ENCODE data around the gene HMGXB3.

HMGXB3 gene

DNA sequence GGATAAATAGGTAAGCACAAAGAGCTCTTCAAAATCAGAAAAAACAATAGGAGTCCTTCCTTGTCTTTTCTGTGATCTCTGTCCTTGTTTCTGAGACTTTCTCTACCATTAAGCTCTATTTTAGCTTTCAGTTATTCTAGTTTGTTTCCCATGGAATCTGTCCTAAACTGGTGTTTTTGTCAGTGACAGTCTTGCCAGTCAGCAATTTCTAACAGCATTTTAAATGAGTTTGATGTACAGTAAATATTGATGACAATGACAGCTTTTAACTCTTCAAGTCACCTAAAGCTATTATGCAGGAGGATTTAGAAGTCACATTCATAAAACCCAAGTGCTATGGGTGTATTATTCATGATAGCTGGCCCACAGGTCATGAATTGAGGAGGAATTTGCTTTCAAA, 18.0 kb upstream of the HMGXB3 start:
- DNase-seq = no peak

DNA sequence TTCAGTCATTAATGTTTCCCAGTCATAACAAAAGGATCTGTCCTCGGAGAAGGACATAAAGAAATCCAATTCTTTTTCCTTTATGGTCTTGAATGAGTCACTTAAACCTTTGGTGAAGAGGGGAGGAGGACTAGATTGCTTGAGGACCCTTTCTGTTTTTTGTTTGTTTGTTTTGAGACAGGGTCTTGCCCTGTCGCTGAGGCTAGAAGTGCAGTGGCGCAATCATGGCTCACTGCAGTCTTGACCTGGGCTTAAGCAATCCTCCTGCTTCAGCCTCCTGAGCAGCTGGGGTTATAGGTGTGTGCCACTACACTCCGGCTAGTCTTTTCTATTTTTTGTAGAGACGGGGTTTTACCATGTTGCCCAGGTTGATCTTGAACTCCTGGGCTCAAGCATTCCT, 12.4 kb upstream of the HMGXB3 start:
- DNase-seq = no peak

DNA sequence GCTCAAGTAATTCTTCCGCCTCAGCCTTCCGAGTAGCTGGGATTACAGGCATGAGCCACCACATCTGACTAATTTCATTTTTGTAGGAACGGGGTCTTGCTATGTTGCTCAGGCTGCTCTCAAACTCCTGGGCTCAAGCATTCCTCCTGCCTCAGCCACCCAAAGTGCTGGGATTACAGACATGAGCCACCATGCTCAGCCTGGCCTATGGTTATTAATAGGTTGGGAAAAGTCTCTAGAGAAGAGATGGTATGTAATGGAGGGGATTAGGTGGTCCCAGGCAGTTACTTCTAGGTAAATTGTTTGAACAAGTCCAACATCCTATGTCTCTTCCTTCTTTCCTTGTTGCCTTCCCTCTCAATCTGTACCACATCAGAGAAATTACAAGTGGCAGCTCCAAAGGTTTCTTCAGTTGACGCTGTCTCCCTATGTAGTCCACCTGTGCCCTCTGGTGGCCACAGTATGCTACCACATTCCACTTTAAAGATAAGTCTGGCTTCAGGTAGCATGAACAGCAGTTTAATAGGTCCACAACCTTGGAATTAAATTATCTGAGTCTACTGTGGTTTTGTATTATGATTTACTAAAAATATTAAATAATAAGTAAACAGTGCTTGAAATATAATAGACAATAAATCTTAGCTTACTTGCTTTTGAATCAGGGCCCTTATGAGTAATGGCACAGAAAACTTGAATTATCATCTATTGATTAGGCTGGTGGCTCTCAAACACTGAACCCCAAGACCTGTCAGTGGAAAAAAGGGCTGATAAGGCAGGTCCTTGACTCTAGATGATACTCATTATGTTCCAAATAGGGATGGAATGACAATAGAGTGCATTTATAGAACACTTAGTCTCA, 9.8 kb upstream of the HMGXB3 start:
- peak; percentile 78 for DNase-seq

DNA sequence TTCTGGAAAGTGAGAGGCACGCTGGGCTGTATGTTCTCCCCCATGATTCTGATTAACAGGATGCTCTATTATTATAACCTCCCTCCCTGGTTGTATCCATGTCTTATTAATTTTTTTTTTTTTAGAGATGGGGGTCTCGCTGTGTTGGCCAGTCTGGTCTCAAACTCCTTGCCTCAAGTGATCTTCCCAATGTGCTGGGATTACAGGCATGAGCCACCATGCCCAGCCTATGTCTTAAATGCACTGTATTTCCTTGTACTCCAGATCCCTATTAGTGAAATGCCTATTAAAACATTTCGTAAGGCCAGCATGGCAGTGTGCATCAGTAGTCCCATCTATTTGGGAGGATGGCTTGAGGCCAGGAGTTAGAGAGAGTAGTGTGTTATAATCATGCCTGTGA, 7.1 kb upstream of the HMGXB3 start:
- DNase-seq = no peak

DNA sequence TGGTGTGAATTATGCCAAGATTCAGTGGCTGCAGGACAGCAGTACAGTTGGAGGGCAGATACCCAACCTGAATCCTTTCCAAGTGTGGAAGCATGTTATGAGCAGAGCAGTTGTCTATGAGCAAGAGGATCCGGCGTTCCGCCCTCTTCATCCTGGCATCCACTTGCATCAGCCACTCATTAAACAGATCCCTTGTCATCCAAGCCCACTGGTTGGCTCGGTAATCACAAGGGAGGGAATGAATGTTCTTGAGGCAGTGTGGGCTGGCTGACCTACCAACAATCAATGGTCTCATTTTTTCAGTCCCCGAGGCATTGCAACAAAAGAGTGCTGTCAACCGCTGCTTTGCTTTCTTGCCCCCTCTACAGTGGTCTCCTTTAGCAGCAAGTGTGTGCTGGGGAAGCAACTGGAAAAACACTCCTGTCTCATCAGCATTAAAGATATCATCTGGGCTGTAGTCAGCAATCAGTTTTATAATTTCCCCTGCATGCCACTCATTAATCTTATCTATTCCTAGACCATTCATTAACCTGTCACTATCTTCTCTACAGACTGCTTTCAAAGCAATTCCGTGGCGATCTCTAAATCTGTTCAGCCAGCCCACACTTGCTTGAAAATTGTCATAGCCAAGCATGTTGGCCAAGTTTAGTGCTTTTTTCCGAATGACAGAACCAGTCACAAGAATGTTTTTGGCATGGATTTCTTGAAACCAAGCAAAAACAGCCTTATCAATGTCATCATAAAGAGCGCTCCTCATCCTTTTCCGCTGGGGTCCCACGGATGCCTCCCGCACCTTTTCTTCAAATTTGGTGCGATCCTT, 4.9 kb upstream of the HMGXB3 start:
- DNase-seq = no peak

DNA sequence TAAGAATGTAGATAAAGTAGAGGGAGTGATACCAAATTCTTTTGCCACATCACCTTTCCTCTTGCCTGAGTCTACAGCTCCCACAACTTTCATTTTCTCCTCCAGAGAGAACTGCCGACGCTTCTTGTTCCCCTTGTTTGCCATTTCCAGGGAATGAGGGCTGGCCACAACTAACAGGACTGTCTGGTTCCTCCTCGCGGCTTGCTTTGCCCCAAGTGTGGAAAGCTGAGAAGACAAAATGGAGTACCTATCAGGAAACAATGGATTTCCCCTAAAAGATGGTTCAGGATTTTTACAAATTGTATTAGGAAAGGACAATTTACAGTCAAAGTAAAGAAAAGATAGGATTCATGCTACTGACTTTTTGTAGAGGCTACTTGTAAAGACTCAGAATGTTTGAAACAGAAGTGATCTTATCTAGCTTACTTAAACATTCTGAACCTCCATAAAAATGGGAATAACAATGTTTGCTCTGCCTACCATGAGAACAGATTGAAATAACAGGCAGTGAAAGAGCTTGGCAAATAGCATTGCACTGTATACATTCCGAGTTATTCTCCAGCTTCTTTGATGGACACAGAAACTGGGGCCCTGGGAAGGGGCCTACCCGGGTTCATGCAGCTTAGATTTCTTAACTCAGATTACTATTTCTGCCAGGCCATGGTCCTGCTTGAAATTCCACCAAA, 4.2 kb upstream of the HMGXB3 start:
- no peak for DNase-seq

DNA sequence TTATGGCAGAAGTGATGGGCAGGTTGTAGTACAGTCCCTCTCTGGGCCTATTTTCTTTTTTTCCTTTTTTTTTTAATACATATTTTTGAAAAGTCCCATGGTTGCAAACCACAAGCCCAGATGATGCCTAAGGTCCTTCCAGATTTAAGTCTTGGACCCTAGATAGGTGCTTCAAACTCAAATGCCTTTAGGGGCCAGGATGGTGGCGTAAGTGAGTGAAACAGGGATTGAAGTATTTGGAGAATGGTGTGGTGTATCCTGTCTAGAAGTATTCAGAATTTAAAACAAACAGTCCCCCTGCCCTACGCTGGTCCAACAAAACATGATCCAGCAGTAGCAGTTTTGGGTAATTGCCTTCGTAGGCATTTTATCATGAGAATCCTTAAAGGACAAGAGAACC, 2.3 kb upstream of the HMGXB3 start:
- DNase-seq = no peak

DNA sequence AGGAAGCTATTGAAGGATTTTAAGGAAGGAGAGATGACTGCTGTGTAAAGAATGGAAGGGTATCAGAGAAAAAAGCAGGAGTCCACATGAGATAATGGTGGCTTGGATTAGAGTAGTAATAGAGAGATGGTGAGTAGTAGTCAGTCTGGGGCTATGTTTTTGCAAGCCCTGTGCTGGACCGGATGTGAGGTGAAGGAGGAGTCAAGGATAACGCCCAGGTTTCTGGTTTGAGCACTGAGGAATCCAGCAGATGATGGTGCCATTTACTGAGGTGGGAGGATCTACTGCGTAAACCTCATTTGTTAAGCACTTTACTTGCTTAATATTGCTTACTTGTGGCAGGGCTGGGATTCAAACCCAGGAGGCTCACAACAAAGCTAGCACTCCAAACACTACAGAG, 1.2 kb upstream of the HMGXB3 start:
- no peak for DNase-seq

DNA sequence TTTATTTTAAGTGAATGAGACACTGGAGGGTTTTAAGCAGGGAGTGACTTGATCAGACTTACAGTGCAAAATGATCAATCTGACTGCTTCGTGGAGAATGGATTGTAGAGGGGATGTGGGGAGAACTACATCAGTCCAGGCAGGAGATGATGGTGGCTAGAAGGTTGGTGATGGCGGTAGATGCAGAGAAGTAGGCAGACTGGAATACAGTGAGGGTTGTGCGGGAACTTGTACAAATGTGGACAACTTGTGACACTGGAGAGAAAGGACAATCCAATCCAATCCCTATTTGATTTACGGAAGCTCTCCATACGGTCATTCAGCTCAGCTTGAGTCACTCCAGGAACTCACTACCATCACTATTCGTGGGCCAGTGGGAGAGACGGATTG, 678 bp upstream of the HMGXB3 start:
- DNase-seq = no peak

DNA sequence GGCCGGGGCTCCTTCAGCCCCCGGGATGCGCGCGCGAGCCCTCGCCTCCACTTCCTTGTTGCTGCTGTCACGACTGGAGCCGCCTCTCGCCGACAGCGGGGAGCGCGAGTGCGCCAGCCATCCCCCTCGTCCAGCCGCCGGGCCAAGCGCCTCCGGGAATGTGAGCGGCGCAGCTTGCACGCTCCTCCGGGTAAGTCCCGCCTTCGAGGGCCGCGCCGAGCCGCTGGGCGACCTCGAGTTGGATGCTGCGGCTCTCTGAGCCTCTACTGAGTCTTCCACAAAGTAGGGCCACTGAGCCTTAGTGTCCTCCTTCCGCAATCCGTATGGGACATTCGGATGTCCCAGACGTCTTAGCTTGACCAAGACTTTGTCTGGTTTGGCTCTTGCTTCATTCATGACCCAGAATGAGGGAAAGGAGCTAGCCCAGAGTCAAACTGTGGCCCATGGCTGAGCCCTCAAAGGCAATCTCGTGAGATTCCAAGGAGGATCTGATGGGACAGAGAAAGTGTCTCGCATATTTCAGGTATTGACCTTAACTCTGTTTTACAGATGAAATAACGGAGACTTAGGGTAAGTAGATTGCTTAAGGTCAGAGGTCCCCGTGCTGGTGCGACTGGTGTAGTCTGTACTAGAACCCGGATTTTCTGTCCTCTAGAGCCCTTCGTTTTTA, 586 bp downstream of the HMGXB3 start:
- peak; percentile 58 for DNase-seq

DNA sequence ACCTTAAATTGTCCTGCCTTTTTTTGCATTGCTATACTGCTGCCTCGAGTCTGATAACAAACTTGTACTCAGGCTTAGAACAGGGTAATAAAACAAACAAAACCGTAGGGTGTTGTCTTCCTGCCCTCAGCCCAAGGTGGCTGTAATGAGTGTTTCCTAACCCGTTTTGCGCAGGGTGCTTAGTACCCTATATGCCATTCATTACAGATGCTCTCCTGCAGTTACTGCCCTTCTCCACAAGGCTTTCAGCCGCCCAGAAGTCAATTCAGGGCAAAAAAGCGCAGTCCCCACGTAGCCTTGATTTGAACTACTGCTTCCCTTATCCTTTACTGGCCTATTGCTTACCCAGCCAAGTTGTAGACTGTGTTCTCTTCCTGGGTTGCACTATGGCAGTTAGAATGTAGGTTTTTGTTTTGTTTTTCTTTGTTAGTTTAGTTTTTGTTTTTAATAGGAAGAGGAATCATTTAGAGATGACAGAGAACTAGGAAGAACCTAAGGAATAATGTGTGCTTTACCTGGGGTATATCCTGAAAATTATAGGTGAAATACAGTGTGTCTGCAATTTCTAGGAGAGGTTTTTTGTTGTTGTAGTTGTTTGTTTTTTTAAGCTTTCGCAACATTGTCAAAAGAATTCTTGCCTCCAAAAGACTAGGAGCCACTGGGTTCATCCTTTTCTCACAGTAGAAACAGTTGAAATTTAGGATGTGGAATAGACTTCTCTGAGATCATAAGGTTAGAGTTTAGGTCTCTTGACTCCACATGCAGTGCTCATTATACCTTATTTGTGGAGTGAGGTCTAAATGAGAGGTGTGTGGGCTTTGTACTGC, 1.3 kb downstream of the HMGXB3 start:
- peak; percentile 73 for DNase-seq

DNA sequence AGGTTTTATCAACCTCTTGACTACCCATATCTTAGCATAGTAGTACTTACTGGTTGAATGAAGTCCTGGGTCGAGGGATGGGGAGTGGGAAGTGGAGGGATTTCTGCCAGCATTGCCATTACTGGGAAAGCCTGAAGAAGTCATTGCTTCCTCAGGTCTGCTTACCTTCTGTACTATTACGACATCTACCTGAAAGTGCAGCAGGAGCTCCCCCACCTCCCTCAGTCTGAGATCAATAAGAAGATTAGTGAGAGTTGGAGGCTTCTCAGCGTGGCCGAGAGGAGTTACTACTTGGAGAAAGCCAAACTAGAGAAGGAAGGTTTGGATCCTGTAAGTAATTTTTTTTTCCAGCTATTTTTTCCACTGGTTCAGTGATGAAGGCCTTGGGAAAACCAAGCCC, 5.8 kb downstream of the HMGXB3 start:
- DNase-seq = no peak

DNA sequence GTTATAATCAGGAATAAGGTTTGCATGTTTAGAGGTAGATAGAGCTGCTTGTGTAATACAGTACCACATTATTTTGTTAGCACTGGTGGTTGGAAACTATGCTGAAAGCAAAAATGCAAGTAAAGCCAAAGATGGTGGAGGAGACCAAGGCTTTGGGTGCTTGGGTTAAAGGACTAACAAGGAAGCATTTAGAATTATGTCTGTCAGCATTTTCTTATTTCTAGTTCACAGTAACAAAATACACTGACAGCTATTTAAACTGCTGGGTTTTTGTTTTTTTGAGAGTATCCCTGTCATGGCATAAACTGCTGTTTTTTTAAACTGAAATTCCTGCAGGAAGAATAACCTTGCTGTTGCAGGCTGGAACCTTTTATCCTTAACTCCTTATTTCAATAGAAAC, 6.5 kb downstream of the HMGXB3 start:
- no peak for DNase-seq

DNA sequence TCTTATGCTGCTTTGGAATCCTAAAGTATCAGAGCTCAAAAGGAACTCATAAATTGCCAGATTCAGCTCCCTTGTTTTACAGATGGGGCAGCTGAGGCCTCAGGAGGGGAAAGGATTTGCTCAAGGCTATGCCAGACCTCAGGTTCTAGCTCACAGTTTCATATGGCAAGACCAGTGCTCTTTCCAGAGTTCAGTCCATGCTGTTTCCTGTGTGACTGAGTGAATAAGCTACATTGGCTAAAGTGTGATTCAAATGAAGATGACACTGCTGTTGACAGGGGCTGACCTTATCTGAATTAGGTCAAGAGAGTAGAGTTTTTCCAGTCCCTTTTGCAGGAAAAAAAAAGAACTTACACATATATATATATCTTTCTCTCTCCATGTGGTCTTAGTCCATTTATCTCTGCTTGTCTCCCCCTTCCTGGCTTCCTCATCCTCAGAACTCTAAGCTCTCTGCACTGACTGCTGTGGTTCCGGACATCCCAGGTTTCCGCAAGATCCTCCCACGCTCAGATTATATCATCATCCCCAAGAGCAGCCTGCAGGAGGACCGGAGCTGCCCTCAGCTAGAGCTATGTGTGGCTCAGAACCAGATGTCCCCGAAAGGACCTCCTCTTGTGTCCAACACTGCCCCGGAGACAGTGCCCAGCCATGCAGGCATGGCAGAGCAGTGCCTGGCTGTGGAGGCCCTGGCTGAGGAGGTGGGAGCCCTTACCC, 9.3 kb downstream of the HMGXB3 start:
- DNase-seq = no peak

DNA sequence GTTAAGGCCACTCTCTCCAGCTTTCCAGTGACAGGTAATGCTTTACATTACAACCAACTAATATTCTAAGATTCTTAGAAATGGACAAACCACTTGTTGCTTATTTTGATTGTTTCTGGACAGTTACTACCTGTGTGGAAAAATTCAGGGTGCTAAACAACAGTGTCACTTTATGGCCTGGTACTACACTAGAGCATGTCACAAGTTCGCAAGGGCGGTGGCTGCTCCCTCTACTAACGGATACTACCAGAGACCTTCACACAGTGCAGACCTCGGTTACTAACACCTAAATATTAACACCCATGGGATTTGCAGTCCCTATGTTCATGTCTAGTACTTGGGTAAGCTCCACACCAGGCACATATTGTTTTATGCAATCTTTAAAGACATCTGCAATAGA, 13.4 kb downstream of the HMGXB3 start:
- no peak for DNase-seq

DNA sequence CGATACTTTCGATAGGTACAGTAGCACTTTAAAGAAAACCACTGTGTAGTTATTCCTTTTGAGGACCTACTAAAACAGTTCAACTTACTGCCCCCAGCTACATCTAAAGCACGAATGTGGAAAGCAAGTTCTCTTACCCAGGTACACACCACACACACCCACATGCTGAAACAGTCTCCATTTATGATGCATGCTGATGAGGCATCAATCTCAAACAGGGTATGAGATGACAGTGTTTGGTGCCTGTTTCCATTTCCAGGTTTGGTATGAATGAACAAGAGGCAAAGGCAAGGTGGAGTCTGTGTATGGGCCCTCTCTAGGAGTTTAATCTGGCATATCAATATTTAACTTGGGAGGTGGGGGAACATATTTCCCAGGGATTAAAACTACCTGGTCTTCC, 13.9 kb downstream of the HMGXB3 start:
- peak; percentile 8 for DNase-seq

DNA sequence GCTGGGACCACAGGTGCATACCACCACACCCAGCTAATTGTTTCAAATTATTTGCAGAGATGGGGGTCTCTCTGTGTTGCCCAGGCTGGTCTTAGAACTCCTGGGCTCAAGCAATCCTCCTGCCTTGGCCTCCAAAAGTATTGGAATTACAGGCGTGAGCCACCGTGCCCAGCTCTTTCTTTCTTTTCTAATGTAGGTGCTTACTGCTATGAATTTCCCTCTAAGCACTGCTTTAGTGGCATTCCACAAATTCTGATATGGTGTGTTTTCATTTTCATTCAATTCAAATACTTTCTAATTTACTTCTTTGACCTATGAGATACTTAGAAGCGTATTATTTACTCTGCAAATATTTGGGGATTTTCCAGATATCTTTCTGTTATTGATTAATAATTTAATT, 14.9 kb downstream of the HMGXB3 start:
- no peak for DNase-seq

DNA sequence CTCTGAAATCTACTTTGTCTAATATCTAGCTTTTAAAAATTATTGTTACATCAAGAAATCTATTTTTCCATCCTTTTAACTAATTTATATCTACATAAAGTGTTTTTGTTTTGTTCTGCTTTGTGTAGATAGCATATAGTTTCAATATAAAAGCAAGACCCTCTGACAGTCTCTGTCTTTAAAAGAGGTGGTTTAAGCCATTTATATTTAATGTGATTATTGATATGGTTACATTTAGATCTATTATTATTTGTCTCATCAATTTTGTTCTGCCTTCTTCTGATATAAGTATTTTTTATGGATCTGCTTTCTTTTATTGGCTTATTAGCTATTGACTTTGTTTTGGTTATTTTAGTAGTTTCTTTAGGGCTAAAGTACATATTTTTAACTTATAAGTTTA, 16.0 kb downstream of the HMGXB3 start:
- no peak for DNase-seq

DNA sequence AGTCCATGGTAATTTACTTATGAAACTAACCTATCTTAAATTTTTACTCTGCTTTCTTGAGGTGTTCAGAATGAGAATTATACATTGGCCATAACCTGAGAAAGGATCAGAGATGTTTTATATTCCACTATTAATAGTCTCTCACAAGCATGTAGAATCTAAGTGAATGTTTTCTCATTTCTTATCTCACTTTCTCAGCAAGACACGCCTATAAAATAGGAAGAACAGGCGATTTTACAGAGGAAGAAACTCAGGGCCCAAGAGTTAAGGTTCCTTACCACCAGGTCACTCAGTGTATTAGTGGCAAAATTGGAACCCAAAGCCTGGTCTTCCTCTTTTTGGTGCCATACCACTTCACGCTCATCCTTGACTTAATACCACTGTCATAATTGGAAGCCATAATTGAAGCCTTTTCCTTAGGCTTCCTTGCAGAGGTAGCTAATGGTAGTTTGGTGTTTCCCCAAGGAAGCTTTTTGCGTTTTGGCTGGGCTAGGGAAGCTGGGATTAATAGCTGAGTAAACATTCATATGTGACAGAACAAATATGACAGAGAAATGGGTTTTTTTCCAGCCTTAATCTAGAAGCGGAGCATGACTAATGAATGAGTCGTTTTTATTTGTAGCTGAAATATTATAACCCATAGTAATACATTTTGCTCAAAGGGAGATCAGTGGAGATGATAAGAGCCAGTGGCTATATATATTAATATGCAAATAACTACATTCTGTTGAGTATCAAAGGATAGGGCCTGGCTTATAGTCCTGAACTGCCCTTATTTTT, 16.9 kb downstream of the HMGXB3 start:
- no peak for DNase-seq

DNA sequence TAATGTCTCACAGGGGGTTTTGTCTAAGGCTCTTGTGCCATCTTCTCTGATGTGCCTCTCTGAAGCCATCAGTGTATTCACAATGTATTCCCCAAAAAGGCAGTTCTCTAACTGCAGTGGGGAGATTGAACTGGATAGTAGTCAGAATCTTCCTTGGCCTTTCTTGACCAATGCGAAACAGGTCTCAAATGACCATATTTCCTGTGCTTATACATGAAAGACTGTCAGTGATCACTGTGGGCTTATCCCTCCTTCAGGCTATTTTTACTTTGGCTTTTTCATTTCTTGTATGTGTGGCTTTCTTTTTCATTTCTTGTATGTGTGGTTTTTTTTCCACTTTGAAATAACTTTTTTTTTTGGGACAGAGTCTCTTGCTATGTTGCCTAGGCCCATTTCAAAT, 19.7 kb downstream of the HMGXB3 start:
- no peak for DNase-seq
